MM.1S (cell line): ENCODE results near the gene WDR76.
"Not testable (repeated sequence)": the region's sequence is repeated elsewhere in the genome, so short reads cannot be mapped to it uniquely, and the experiment has no call there.

ENCODE experiments used
- DNase-seq: peaks from one replicate; pipeline ENCODE4 v3.0.0-alpha.2; 2015
- H2AFZ ChIP-seq: fragments of 300-600 bp; sonication (generic); 2 replicates; pipeline ENCODE4 v1.6.0; 2016; ENCODE audit warnings: antibody characterized with exemption, low read length
- H3F3A ChIP-seq: fragments of 300-600 bp; sonication (generic); 2 replicates; pipeline ENCODE4 v1.6.1; 2016; ENCODE audit warnings: mild to moderate bottlenecking, antibody characterized with exemption, low read length, moderate library complexity, mixed read lengths; ENCODE audit not compliant: insufficient read depth
- H3K27ac ChIP-seq: fragments of 300-600 bp; sonication (generic); 2 replicates; pipeline ENCODE4 v1.5.1; 2016; ENCODE audit warnings: mild to moderate bottlenecking, low read length
- H3K27me3 ChIP-seq: fragments of 300-600 bp; sonication (generic); replicated peaks from 2 replicates; pipeline ENCODE4 v1.6.0; 2016; ENCODE audit warnings: low read length; ENCODE audit not compliant: insufficient read depth
- H3K36me3 ChIP-seq: fragments of 300-600 bp; sonication (generic); replicated peaks from 2 replicates; pipeline ENCODE4 v1.6.1; 2016; ENCODE audit warnings: mild to moderate bottlenecking, low read length, mixed read lengths; ENCODE audit not compliant: insufficient read depth
- H3K4me1 ChIP-seq: fragments of 300-600 bp; sonication (generic); 2 replicates; pipeline ENCODE4 v1.6.1; 2016; ENCODE audit warnings: low read length, mixed read lengths
- H3K4me2 ChIP-seq: fragments of 300-600 bp; sonication (generic); 2 replicates; pipeline ENCODE4 v1.6.0; 2016; ENCODE audit warnings: low read depth, low read length
- H3K4me3 ChIP-seq: fragments of 300-600 bp; sonication (generic); 2 replicates; pipeline ENCODE4 v1.5.1; 2016; ENCODE audit warnings: low read length, mixed read lengths
- H3K79me2 ChIP-seq: fragments of 300-600 bp; sonication (generic); 2 replicates; pipeline ENCODE4 v1.6.1; 2016; ENCODE audit warnings: mixed run types, low read length, mixed read lengths
- H3K9ac ChIP-seq: fragments of 300-600 bp; sonication (generic); 2 replicates; pipeline ENCODE4 v1.6.1; 2016; ENCODE audit warnings: low read length, mixed read lengths
- H3K9me2 ChIP-seq: fragments of 300-600 bp; sonication (generic); replicated peaks from 2 replicates; pipeline ENCODE4 v1.6.1; 2016; ENCODE audit warnings: mild to moderate bottlenecking, low read length, mixed read lengths; ENCODE audit not compliant: insufficient read depth
- H3K9me3 ChIP-seq: fragments of 300-600 bp; sonication (generic); replicated peaks from 2 replicates; pipeline ENCODE4 v1.6.1; 2016; ENCODE audit warnings: mild to moderate bottlenecking, low read length, mixed read lengths; ENCODE audit not compliant: insufficient read depth
- H4K20me1 ChIP-seq: fragments of 300-600 bp; sonication (generic); 2 replicates; pipeline ENCODE4 v1.6.1; 2016; ENCODE audit warnings: mild to moderate bottlenecking, low read length, moderate library complexity, mixed read lengths; ENCODE audit not compliant: insufficient read depth
- CTCF ChIP-seq: fragments of 300-600 bp; sonication (generic); IDR thresholded peaks from 2 replicates; pipeline ENCODE4 v1.5.1; 2016; ENCODE audit warnings: antibody characterized with exemption, low read length, mixed read lengths
- EZH2 ChIP-seq: fragments of 300-600 bp; sonication (generic); optimal IDR thresholded peaks from 2 replicates; pipeline ENCODE3; 2017; ENCODE audit warnings: low read depth, mild to moderate bottlenecking, antibody characterized with exemption, low read length, mixed read lengths
- EZH2phosphoT487 ChIP-seq: fragments of 300-600 bp; sonication (generic); IDR thresholded peaks from 2 replicates; pipeline ENCODE4 v1.6.1; 2018; ENCODE audit warnings: antibody characterized with exemption, low read length

The WDR76 gene

GRCh38 chr15:43854801-43855200 lies 28.0 kb downstream of the WDR76 start:
- Histone ChIP-seq H3K9me2 (no peaks in the 10 kb centered on the region), H3F3A (no peaks in the 10 kb centered on the region; the same call in 1 of the 2 replicates), H3K9me3 (no peaks in the 10 kb centered on the region), H2AFZ (no peak overlapping the region), H3K79me2 (no peaks in the 10 kb centered on the region; the same call in none of the 2 replicates), H3K4me3 (no peak overlapping the region), H3K36me3 (peaks cover 7% of the 10 kb centered on the region; the same call in 1 of the 2 replicates), H3K9ac (no peak overlapping the region), H3K4me2 (no peak overlapping the region), H3K27me3 (no peaks in the 10 kb centered on the region), H4K20me1 (no peaks in the 10 kb centered on the region), H3K4me1 (no peaks in the 10 kb centered on the region), H3K27ac (no peak overlapping the region)
- no peak for DNase-seq
- TF ChIP-seq EZH2phosphoT487 (no peak), EZH2 (no peak), CTCF (no peak)

- H4K20me1 ChIP-seq: no peaks in the 10 kb centered on the region
- no peaks in the 10 kb centered on the region for H3K9me3 ChIP-seq
- no peak overlapping the region for H3K4me3 ChIP-seq
- peaks cover 7% of the 10 kb centered on the region; the same call in 1 of the 2 replicates for H3K36me3 ChIP-seq
- H3K9me2 ChIP-seq: no peaks in the 10 kb centered on the region
- H2AFZ ChIP-seq: no peak overlapping the region
- no peak for TF ChIP-seq EZH2
- TF ChIP-seq EZH2phosphoT487: no peak
- no peak for TF ChIP-seq CTCF
- no peak overlapping the region for H3K4me2 ChIP-seq
- peaks cover 12% of the 10 kb centered on the region; the same call in 1 of the 2 replicates for H3K79me2 ChIP-seq
- no peak overlapping the region for H3K27ac ChIP-seq
- no peak overlapping the region for H3K9ac ChIP-seq
- no peaks in the 10 kb centered on the region for H3F3A ChIP-seq
- no peaks in the 10 kb centered on the region for H3K4me1 ChIP-seq
- no peaks in the 10 kb centered on the region for H3K27me3 ChIP-seq
- no peak for DNase-seq
Observed at GRCh38 chr15:43859546-43859945, 32.7 kb downstream of the WDR76 start.

GRCh38 chr15:43866636-43867035 lies 39.8 kb downstream of the WDR76 start:
- not testable (repeated sequence) for H3K4me3 ChIP-seq, H2AFZ ChIP-seq, H4K20me1 ChIP-seq, H3K79me2 ChIP-seq, H3K9me3 ChIP-seq, H3K4me1 ChIP-seq, H3K4me2 ChIP-seq, H3K27me3 ChIP-seq, DNase-seq, H3K27ac ChIP-seq, H3K9ac ChIP-seq, H3K9me2 ChIP-seq, H3F3A ChIP-seq
- H3K36me3 ChIP-seq: peaks cover 10% of the 10 kb centered on the region; the same call in 1 of the 2 replicates

GRCh38 chr15:43867096-43867495 lies 40.3 kb downstream of the WDR76 start:
- no peak overlapping the region for H3K27ac ChIP-seq
- TF ChIP-seq EZH2 (no peak), EZH2phosphoT487 (no peak), CTCF (no peak)
- no peaks in the 10 kb centered on the region for H3K9me2 ChIP-seq
- H3K4me3 ChIP-seq: no peak overlapping the region
- H3K9me3 ChIP-seq: no peaks in the 10 kb centered on the region
- peaks cover 10% of the 10 kb centered on the region; the same call in 1 of the 2 replicates for H3K36me3 ChIP-seq
- peaks cover 3% of the 10 kb centered on the region; the same call in 1 of the 2 replicates for H4K20me1 ChIP-seq
- no peak overlapping the region for H3K4me2 ChIP-seq
- H3K4me1 ChIP-seq: no peaks in the 10 kb centered on the region
- peaks cover 6% of the 10 kb centered on the region; the same call in 1 of the 2 replicates for H3K79me2 ChIP-seq
- H3F3A ChIP-seq: no peaks in the 10 kb centered on the region
- H3K27me3 ChIP-seq: no peaks in the 10 kb centered on the region
- no peak overlapping the region for H2AFZ ChIP-seq
- H3K9ac ChIP-seq: no peak overlapping the region
- DNase-seq: no peak
